ENCODE measurements around the gene DSCAML1. TPM values are rescaled to one million over a fixed set of nuclear protein-coding genes. Genes with fewer than 3 reads are reported as not detected.

The DSCAML1 gene
- total RNA-seq, 1 experiment from 2014 or later: not detected

- TF ChIP-seq CTCF (IDR thresholded peaks at IDR 0.05 in 2 of 3, conservative IDR thresholded peaks at IDR 0.05 in 1 of 3; ENCODE audit: borderline replicate concordance in 1 of 3, insufficient read depth in 1 of 3, low read depth in 2 of 3, low read length in 2 of 3) (no peak), FOSL1 (IDR thresholded peaks at IDR 0.05; ENCODE audit: low read depth) (no peak), YY1 (IDR thresholded peaks at IDR 0.05; ENCODE audit: extremely low read depth, insufficient replicate concordance, low read depth, low read length) (no peak)
Measured at GRCh38 chr11:117449111-117449693, 347.8 kb downstream of the DSCAML1 start (continued).

GRCh38 chr11:117444711-117445658, 352.0 kb downstream of the DSCAML1 start:
- ChIA-PET RAD21 (ENCODE audit: low non-redundant PET in 1 of 2, low total read pairs in 2 of 2, uncharacterized antibody in 2 of 2, unreplicated experiment in 2 of 2) (interaction anchor here in 1 of 2 experiments (0.6 kb wide), 1 partner anchor 137 kb away, joined by 7 read pairs; no protein-coding TSS in a partner anchor), CTCF (interaction anchor here (1.5 to 2.8 kb wide), 2 partner anchors 363 to 373 kb away, joined by 5 to 14 read pairs; no protein-coding TSS in a partner anchor), POLR2A (no interaction called here)
- Histone ChIP-seq H3K27ac (ENCODE audit: low read depth, low read length) (no peak overlapping the region), H3K27me3 (ENCODE audit: insufficient read depth, low read length) (peaks cover 43% of the 10 kb centered on the region; the same call in 1 of the 2 replicates), H3K9me2 (ENCODE audit: insufficient read depth) (no peaks in the 10 kb centered on the region), H3K36me3 (ENCODE audit: control insufficient read depth in 1 of 2, insufficient read depth in 2 of 2, low read length in 2 of 2) (no peaks in the 10 kb centered on the region), H4K20me1 (ENCODE audit: insufficient read depth) (no peaks in the 10 kb centered on the region), H3K9ac (ENCODE audit: low read length) (no peak overlapping the region), H3K9me3 (ENCODE audit: control insufficient read depth in 1 of 2, insufficient read depth in 1 of 2, low read depth in 1 of 2, low read length in 2 of 2) (no peaks in the 10 kb centered on the region), H3K4me3 (replicated peaks in 1 of 2; ENCODE audit: low read depth in 1 of 2, low read length in 2 of 2) (no peak overlapping the region), H3K4me1 (ENCODE audit: control insufficient read depth in 1 of 2, insufficient read depth in 2 of 2, low read length in 2 of 2) (no peaks in the 10 kb centered on the region), H3K79me2 (ENCODE audit: insufficient read depth, low read length) (no peaks in the 10 kb centered on the region), H3K4me2 (ENCODE audit: low read length) (no peak overlapping the region), H2AFZ (ENCODE audit: low read depth, low read length, poor library complexity, severe bottlenecking) (no peak overlapping the region)
- intact Hi-C loops (cut with micrococcal nuclease): no loop called here
- BruUV-seq (replicated peaks): no TSS peak
- ATAC-seq (no peak), DNase-seq (ENCODE audit: low read depth, low spot score) (no peak)
- no peak for TF ChIP-seq EGR1 (IDR thresholded peaks at IDR 0.05; ENCODE audit: low read depth)
- TF ChIP-seq EZH2phosphoT487 (IDR thresholded peaks at IDR 0.05; ENCODE audit: borderline replicate concordance): no peak
- no peak for TF ChIP-seq ATF3 (IDR thresholded peaks at IDR 0.05)
- TF ChIP-seq FOSL1 (IDR thresholded peaks at IDR 0.05; ENCODE audit: low read depth): no peak
- no peak for TF ChIP-seq MAX (IDR thresholded peaks at IDR 0.05)
- no peak for TF ChIP-seq SRF (IDR thresholded peaks at IDR 0.05; ENCODE audit: low read depth)
- TF ChIP-seq TCF7L2 (IDR thresholded peaks at IDR 0.05; ENCODE audit: borderline replicate concordance, extremely low read depth, insufficient read depth, insufficient read length): no peak
- TF ChIP-seq JUND (IDR thresholded peaks at IDR 0.05): no peak
- no peak for TF ChIP-seq POLR2A (IDR thresholded peaks at IDR 0.05; ENCODE audit: borderline replicate concordance, extremely low read depth, insufficient read depth, insufficient read length)
- no peak for TF ChIP-seq CEBPB (IDR thresholded peaks at IDR 0.05; ENCODE audit: low read depth)
- TF ChIP-seq POLR2AphosphoS5 (IDR thresholded peaks at IDR 0.05; ENCODE audit: low read depth, low read length): no peak
- TF ChIP-seq EZH2 (IDR thresholded peaks at IDR 0.05): no peak

All from HCT116 (cell line).